SU-DHL-6 (cell line): ENCODE results near the gene OSBPL5.

Experiments used
- H2AFZ ChIP-seq: fragments of 200-600 bp; sonication (generic); 2 replicates; pipeline ENCODE4 v1.6.1; 2014; ENCODE audit warnings: low read depth, mild to moderate bottlenecking, moderate library complexity, mixed read lengths, antibody characterized with exemption, low read length; ENCODE audit not compliant: severe bottlenecking
- H3F3A ChIP-seq: fragments of 200-600 bp; shearing (Covaris generic); 2 replicates; pipeline ENCODE4 v1.6.0; 2016; ENCODE audit warnings: antibody characterized with exemption, mild to moderate bottlenecking; ENCODE audit not compliant: insufficient read depth
- H3K27ac ChIP-seq: fragments of 200-600 bp; sonication (generic); 2 replicates; pipeline ENCODE4 v1.5.1; 2016; ENCODE audit warnings: low read depth, mild to moderate bottlenecking, low read length, moderate library complexity, mixed read lengths
- H3K27me3 ChIP-seq: fragments of 200-600 bp; sonication (generic), shearing (Covaris generic); 2 replicates; pipeline ENCODE4 v1.6.0; 2014; ENCODE audit warnings: mild to moderate bottlenecking, low read length
- H3K36me3 ChIP-seq: fragments of 200-600 bp; sonication (generic); 2 replicates; pipeline ENCODE4 v1.6.1; 2014; ENCODE audit warnings: mild to moderate bottlenecking, low read length, mixed read lengths
- H3K4me2 ChIP-seq: fragments of 300-600, 200-600 bp; shearing (Covaris generic), sonication (generic); 2 replicates; pipeline ENCODE4 v1.6.0; 2014; ENCODE audit warnings: low read length, low read depth, mild to moderate bottlenecking; ENCODE audit not compliant: poor library complexity, severe bottlenecking
- H3K4me3 ChIP-seq: fragments of 200-600 bp; sonication (generic); 2 replicates; pipeline ENCODE4 v1.5.1; 2014; ENCODE audit warnings: antibody characterized with exemption, low read length, mild to moderate bottlenecking, mixed read lengths; ENCODE audit not compliant: insufficient read depth, poor library complexity, severe bottlenecking
- H3K79me2 ChIP-seq: fragments of 200-600 bp; sonication (generic); 2 replicates; pipeline ENCODE4 v1.6.1; 2014; ENCODE audit warnings: mild to moderate bottlenecking, low read length, moderate library complexity; ENCODE audit not compliant: insufficient read depth
- H3K9ac ChIP-seq: fragments of 200-600 bp; sonication (generic); 2 replicates; pipeline ENCODE4 v1.7.0; 2014; ENCODE audit warnings: mild to moderate bottlenecking, low read length
- H3K9me2 ChIP-seq: fragments of 200-600 bp; sonication (generic); replicated peaks from 2 replicates; pipeline ENCODE4 v1.6.1; 2014; ENCODE audit warnings: low read length; ENCODE audit not compliant: insufficient read depth
- H3K9me3 ChIP-seq: fragments of 200-600 bp; sonication (generic); 2 replicates; pipeline ENCODE4 v1.6.1; 2014; ENCODE audit warnings: low read length, mixed read lengths; ENCODE audit not compliant: insufficient read depth
- H4K20me1 ChIP-seq: fragments of 200-600 bp; sonication (generic); 2 replicates; pipeline ENCODE4 v1.6.1; 2014; ENCODE audit warnings: low read depth, mild to moderate bottlenecking, antibody characterized with exemption, low read length, moderate library complexity, mixed read lengths
- EZH2phosphoT487 ChIP-seq: fragments of 200-600 bp; sonication (generic), shearing (Covaris generic); conservative IDR thresholded peaks from 2 replicates; pipeline ENCODE4 v1.6.1; 2018; ENCODE audit warnings: mild to moderate bottlenecking, antibody characterized with exemption, low read length, moderate library complexity, mixed read lengths
- TF ChIP-seq, protein P1 (sequence below): fragments of 200-600 bp; sonication (generic); IDR thresholded peaks from one replicate; pipeline ENCODE4 v1.5.1; 2017; ENCODE audit warnings: antibody characterized with exemption, mild to moderate bottlenecking, low read length, moderate library complexity; ENCODE audit not compliant: insufficient read depth, poor library complexity, severe bottlenecking

The OSBPL5 gene

DNA sequence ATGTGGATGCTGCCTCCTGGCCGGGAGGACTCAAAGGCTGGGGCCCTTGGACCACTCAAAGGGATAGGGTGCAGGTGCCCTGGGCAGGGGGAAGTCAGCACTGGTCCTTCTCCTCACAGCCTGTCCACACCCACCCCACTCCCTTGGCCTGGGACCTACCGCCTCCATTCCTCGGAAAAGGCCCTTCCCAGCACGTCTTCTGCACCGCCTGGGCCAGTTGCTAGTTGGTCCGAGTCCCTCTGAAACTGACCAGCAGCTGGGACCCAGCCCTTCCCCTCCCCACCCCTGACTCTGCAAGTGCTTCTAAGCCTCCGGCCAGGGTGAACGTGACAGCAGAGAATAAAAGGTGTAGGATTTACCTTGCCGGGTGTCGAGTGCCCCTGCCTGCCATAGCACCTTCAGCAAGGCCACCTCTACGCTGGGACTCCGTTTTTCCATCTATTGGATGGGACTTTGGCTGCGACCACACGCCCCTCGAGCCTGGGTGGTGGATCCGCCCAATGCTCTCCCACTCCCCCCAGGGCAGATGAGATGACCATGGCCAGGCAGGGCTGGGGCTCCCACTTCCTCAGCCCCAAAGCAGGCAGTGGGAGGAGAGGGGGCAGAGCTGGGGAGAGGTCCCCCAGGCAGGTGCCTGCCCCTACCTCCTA, 37.3 kb downstream of the OSBPL5 start:
- H3K36me3 ChIP-seq = no peaks in the 10 kb centered on the region
- H3K4me3 ChIP-seq = no peak overlapping the region
- TF ChIP-seq EZH2phosphoT487 = no peak
- TF ChIP-seq, protein P1, sequence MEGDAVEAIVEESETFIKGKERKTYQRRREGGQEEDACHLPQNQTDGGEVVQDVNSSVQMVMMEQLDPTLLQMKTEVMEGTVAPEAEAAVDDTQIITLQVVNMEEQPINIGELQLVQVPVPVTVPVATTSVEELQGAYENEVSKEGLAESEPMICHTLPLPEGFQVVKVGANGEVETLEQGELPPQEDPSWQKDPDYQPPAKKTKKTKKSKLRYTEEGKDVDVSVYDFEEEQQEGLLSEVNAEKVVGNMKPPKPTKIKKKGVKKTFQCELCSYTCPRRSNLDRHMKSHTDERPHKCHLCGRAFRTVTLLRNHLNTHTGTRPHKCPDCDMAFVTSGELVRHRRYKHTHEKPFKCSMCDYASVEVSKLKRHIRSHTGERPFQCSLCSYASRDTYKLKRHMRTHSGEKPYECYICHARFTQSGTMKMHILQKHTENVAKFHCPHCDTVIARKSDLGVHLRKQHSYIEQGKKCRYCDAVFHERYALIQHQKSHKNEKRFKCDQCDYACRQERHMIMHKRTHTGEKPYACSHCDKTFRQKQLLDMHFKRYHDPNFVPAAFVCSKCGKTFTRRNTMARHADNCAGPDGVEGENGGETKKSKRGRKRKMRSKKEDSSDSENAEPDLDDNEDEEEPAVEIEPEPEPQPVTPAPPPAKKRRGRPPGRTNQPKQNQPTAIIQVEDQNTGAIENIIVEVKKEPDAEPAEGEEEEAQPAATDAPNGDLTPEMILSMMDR = no peak
- H3K9me3 ChIP-seq = no peaks in the 10 kb centered on the region
- no peak overlapping the region for H3K4me2 ChIP-seq
- H3K9ac ChIP-seq = no peak overlapping the region
- H3K79me2 ChIP-seq = no peaks in the 10 kb centered on the region
- H2AFZ ChIP-seq = no peak overlapping the region
- no peaks in the 10 kb centered on the region for H4K20me1 ChIP-seq
- H3K27me3 ChIP-seq = no peaks in the 10 kb centered on the region
- no peak overlapping the region for H3K27ac ChIP-seq
- no peaks in the 10 kb centered on the region for H3K9me2 ChIP-seq
- H3F3A ChIP-seq = no peaks in the 10 kb centered on the region

DNA sequence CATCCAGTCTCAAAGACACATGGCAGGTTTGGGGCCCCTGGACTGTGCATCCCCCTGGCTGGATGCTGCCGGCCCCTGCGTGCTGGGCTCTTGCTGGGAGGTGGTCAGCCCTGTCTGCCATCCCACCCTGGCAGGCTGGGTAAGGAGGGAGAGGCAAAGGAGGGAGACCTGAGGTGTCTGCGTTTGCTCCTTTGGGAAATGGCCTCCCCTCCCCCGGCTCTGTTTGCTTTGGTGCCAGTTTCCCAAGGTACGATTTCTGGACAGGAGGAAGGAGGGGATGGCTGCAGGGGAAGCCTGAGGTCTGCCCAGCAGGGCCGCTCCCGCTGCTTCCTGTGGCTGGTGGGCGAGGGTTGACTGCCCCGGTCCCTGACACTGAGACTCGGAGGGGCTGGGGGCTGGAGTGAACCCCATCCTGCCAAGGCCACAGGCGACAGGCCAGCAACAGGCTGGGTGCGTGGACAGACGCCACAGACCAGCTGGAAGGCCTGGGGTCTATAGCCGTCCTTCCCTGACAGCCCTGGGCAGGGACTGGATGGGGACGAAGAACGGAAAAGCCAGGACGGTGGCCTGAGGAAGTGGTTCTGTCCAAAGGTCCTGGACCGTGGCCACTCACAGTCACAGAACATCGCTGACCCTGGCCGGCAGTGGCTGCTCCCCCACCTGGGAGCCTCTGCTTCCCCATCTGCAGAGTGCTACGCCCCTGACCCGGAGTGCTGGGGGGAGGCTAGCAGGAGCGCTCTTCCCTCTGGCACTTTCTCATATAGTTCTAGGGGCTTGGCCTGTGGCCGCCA, 38.0 kb downstream of the OSBPL5 start:
- no peaks in the 10 kb centered on the region for H3F3A ChIP-seq
- H3K36me3 ChIP-seq = no peaks in the 10 kb centered on the region
- no peak overlapping the region for H3K27ac ChIP-seq

DNA sequence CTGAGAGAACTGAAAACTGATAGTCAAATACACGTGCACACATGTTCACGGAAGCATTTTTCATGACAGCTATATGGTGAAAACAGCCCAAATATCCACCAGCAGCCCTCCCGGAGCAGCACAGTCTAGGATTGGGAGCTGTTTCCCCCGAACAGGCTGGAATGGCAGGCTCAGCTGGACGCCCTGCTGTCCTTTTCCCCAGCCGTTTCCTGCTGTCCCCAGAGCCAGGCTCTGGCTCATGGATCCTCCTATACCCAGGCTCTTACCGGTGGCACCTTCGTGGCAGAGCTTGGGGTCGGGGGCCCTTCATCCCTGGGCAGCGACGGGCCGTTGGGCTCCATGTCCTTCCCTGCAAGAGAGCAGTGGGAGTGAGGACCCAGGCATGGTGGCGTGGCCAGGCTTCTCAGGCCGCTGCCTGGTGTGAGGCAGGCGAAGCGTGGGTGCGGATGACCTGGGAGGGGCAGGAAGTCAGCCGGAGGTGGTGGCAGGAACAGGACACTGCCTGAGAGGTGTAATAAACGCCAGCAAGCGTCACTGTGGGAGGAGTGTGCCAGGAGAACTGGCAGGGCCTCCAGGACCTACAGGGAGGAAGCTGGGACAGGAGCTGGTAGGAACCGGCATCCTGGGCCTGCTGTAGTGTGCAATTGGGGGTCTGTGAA, 38.8 kb downstream of the OSBPL5 start:
- H3F3A ChIP-seq = no peaks in the 10 kb centered on the region
- H3K27ac ChIP-seq = no peak overlapping the region
- no peaks in the 10 kb centered on the region for H3K79me2 ChIP-seq
- H4K20me1 ChIP-seq = no peaks in the 10 kb centered on the region
- no peak overlapping the region for H3K4me3 ChIP-seq
- H3K36me3 ChIP-seq = no peaks in the 10 kb centered on the region
- H3K27me3 ChIP-seq = no peaks in the 10 kb centered on the region
- no peak overlapping the region for H3K4me2 ChIP-seq
- H3K9ac ChIP-seq = no peak overlapping the region
- H2AFZ ChIP-seq = no peak overlapping the region
- H3K9me2 ChIP-seq = no peaks in the 10 kb centered on the region
- no peaks in the 10 kb centered on the region for H3K9me3 ChIP-seq
- TF ChIP-seq, protein P1 = no peak
- TF ChIP-seq EZH2phosphoT487 = no peak

More for the DNA sequence above, 38.0 kb downstream of the OSBPL5 start:
- no peaks in the 10 kb centered on the region for H3K79me2 ChIP-seq
- TF ChIP-seq, protein P1 = no peak
- TF ChIP-seq EZH2phosphoT487 = no peak
- no peaks in the 10 kb centered on the region for H3K9me3 ChIP-seq
- H2AFZ ChIP-seq = no peak overlapping the region
- H3K9me2 ChIP-seq = no peaks in the 10 kb centered on the region
- H3K27me3 ChIP-seq = no peaks in the 10 kb centered on the region
- no peak overlapping the region for H3K4me2 ChIP-seq
- H4K20me1 ChIP-seq = no peaks in the 10 kb centered on the region
- H3K9ac ChIP-seq = no peak overlapping the region
- no peak overlapping the region for H3K4me3 ChIP-seq
